A549 (cell line): ENCODE measurements around the gene SYDE1. TPM values are rescaled to one million over a fixed set of nuclear protein-coding genes. Genes with fewer than 3 reads are reported as not detected.

Experiments
- ATAC-seq, 2 experiments: fragments of 200-7000 bp in 1 of 2; fragments of >200 bp in 1 of 2; cut with Nextera tagmentation in 1 of 2; cut with Tn5 transposase in 1 of 2; 3 replicates each; pipeline versions ENCODE4 v1.8.0 to v1.9.1; 2018 to 2020; ENCODE audit warnings: mild to moderate bottlenecking in 1 of 2, moderate library complexity in 1 of 2
- CTCF ChIA-PET: fragments of 300-600 bp; sonication (Branson Sonifier 250); formaldehyde crosslinking; extraction: SDS; loops from one replicate; lab custom pipeline; 2021; ENCODE audit warnings: antibody characterized with exemption, inconsistent platforms; lab: Yijun Ruan, JAX
- POLR2A ChIA-PET: fragments of 350-600 bp; formaldehyde crosslinking; extraction: SDS; loops from one replicate; lab custom pipeline; 2021; ENCODE audit warnings: antibody characterized with exemption, inconsistent platforms; lab: Yijun Ruan, JAX
- DNase-seq, 2 experiments: peaks; one replicate each; pipeline versions ENCODE4 v3.0.0 to v3.0.0-alpha.2; 2011 to 2016; ENCODE audit warnings: low read depth in 1 of 2, low spot score in 1 of 2
- FAIRE-seq: peaks from 2 replicates; lab custom pipeline; 2011; peaks lifted over from hg19 to GRCh38; lab: Jason Lieb, UNC
- H3K27ac ChIP-seq, 2 experiments: fragments of >200 bp; sonication (Bioruptor Twin); formaldehyde crosslinking; 3 replicates each; pipeline ENCODE4 v1.5.1; 2016 to 2017
- H3K4me1 ChIP-seq: fragments of >200 bp; sonication (Bioruptor Twin); formaldehyde crosslinking; 3 replicates; pipeline ENCODE4 v1.6.1; 2016
- H3K4me2 ChIP-seq: fragments of >200 bp; sonication (Bioruptor Twin); formaldehyde crosslinking; 3 replicates; pipeline ENCODE4 v1.6.1; 2016
- H3K4me3 ChIP-seq: fragments of >200 bp; sonication (Bioruptor Twin); formaldehyde crosslinking; 3 replicates; pipeline ENCODE4 v1.5.1; 2016
- H3K9me3 ChIP-seq: fragments of >200 bp; sonication (Bioruptor Twin); formaldehyde crosslinking; 3 replicates; pipeline ENCODE4 v1.6.1; 2016
- ATOH8 ChIP-seq: fragments of 250-450 bp; sonication (Bioruptor Pico); IDR thresholded peaks from 2 replicates; pipeline ENCODE4 v1.5.0; 2020; ENCODE audit warnings: low read depth, mild to moderate bottlenecking, moderate library complexity
- BCL3 ChIP-seq: fragments of >200 bp; sonication (Bioruptor Twin); formaldehyde crosslinking; IDR thresholded peaks from 3 replicates; pipeline ENCODE4 v1.6.1; 2016
- BHLHE40 ChIP-seq: IDR thresholded peaks from 2 replicates; pipeline ENCODE4 v1.6.1; 2012; ENCODE audit warnings: low read depth, low read length, inconsistent platforms
- CBX8 ChIP-seq: fragments of 200-600 bp; sonication (generic); IDR thresholded peaks from 2 replicates; pipeline ENCODE4 v1.6.1; 2016
- CHD4 ChIP-seq: fragments of 200-600 bp; sonication (generic); IDR thresholded peaks from 2 replicates; pipeline ENCODE4 v1.6.1; 2016; ENCODE audit warnings: antibody characterized with exemption, mild to moderate bottlenecking, borderline replicate concordance
- ELK1 ChIP-seq: fragments of 150-350 bp; IDR thresholded peaks from 2 replicates; pipeline ENCODE4 v1.6.1; 2014; ENCODE audit warnings: low read depth, mild to moderate bottlenecking, low read length
- EP300 ChIP-seq, 2 experiments: fragments of >200 bp; sonication (Bioruptor Twin); formaldehyde crosslinking; IDR thresholded peaks; 2 replicates in 1 of 2; 3 replicates in 1 of 2; pipeline ENCODE4 v1.6.1; 2016 to 2017
- FOSL2 ChIP-seq, 2 experiments: fragments of 450-650 bp in 1 of 2; fragments of >200 bp in 1 of 2; sonication (Bioruptor Twin) in 1 of 2; formaldehyde crosslinking; IDR thresholded peaks; 2 replicates each; pipeline versions ENCODE4 v1.5.0 to v1.6.1; 2016 to 2020; ENCODE audit warnings: mild to moderate bottlenecking in 1 of 2, moderate library complexity in 1 of 2
- FOXS1 ChIP-seq: fragments of 250-450 bp; sonication (Bioruptor Pico); IDR thresholded peaks from 2 replicates; pipeline ENCODE4 v1.5.0; 2020; ENCODE audit warnings: mild to moderate bottlenecking, moderate library complexity
- HOXA7 ChIP-seq: fragments of 250-450 bp; sonication (Bioruptor Pico); IDR thresholded peaks from 2 replicates; pipeline ENCODE4 v1.5.0; 2020; ENCODE audit warnings: mild to moderate bottlenecking, moderate library complexity
- JUN ChIP-seq, 2 experiments: fragments of >200 bp; sonication (Bioruptor Twin); formaldehyde crosslinking; IDR thresholded peaks; 2 replicates in 1 of 2; 3 replicates in 1 of 2; pipeline ENCODE4 v1.6.1; 2016 to 2017
- KDM1A ChIP-seq: fragments of 200-600 bp; sonication (generic); IDR thresholded peaks from 2 replicates; pipeline ENCODE4 v1.6.1; 2016; ENCODE audit warnings: low read depth, mild to moderate bottlenecking
- MAX ChIP-seq: IDR thresholded peaks from 2 replicates; pipeline ENCODE4 v1.6.1; 2012
- MAZ ChIP-seq: fragments of 150-350 bp; IDR thresholded peaks from 2 replicates; pipeline ENCODE4 v1.6.1; 2014; ENCODE audit warnings: antibody characterized with exemption, low read depth, low read length, borderline replicate concordance
- MYC ChIP-seq: IDR thresholded peaks from 2 replicates; pipeline ENCODE4 v1.6.1; 2012; ENCODE audit warnings: mild to moderate bottlenecking, inconsistent platforms, low read length, improper control_type of control experiment, borderline replicate concordance
- NFE2L2 ChIP-seq: fragments of 150-350 bp; conservative IDR thresholded peaks from 2 replicates; pipeline ENCODE4 v1.6.1; 2014; ENCODE audit warnings: low read length
- NPAS2 ChIP-seq: fragments of 250-450 bp; sonication (Bioruptor Pico); IDR thresholded peaks from 2 replicates; pipeline ENCODE4 v1.8.0; 2022; ENCODE audit warnings: mild to moderate bottlenecking, moderate library complexity, borderline replicate concordance
- NR3C1 ChIP-seq: fragments of >200 bp; sonication (Bioruptor Twin); formaldehyde crosslinking; IDR thresholded peaks from 3 replicates; pipeline ENCODE4 v1.6.1; 2017
- PBX3 ChIP-seq: IDR thresholded peaks from 2 replicates; pipeline ENCODE4 v1.6.1; 2012
- PHF8 ChIP-seq: fragments of 200-600 bp; sonication (generic); IDR thresholded peaks from 2 replicates; pipeline ENCODE4 v1.6.1; 2016; ENCODE audit warnings: low read depth, mild to moderate bottlenecking, antibody characterized with exemption, moderate library complexity, borderline replicate concordance
- POLR2A ChIP-seq: IDR thresholded peaks from 2 replicates; pipeline ENCODE4 v1.6.1; 2012; ENCODE audit warnings: mild to moderate bottlenecking, low read length
- RARB ChIP-seq: fragments of 250-450 bp; sonication (Bioruptor Pico); IDR thresholded peaks from 2 replicates; pipeline ENCODE4 v1.8.0; 2021; ENCODE audit warnings: mild to moderate bottlenecking, moderate library complexity
- RNF2 ChIP-seq: fragments of 200-600 bp; sonication (generic); IDR thresholded peaks from 2 replicates; pipeline ENCODE4 v1.6.1; 2016; ENCODE audit warnings: low read depth, mild to moderate bottlenecking, antibody characterized with exemption, moderate library complexity, borderline replicate concordance
- SREBF2 ChIP-seq: fragments of 450-650 bp; IDR thresholded peaks from 2 replicates; pipeline ENCODE4 v1.6.1; 2014; ENCODE audit warnings: mild to moderate bottlenecking, moderate library complexity
- TP53 ChIP-seq: fragments of 250-450 bp; sonication (Bioruptor Pico); IDR thresholded peaks from 2 replicates; pipeline ENCODE4 v1.5.0; 2021; ENCODE audit warnings: mild to moderate bottlenecking, moderate library complexity
- USF2 ChIP-seq: fragments of 450-650 bp; IDR thresholded peaks from 2 replicates; pipeline ENCODE4 v1.6.1; 2014; ENCODE audit warnings: antibody characterized with exemption
- ZC3H11A ChIP-seq: fragments of 450-650 bp; IDR thresholded peaks from 2 replicates; pipeline ENCODE4 v1.6.1; 2014; ENCODE audit warnings: antibody characterized with exemption, mild to moderate bottlenecking
- WGBS: methylation state at CpG from one replicate; pipeline ENCODE4 v1.1.6; 2017; ENCODE audit errors: missing lambda C conversion rate; 5-methylcytosine and 5-hydroxymethylcytosine counted together
- polyA plus RNA-seq, 4 experiments: library from polyadenylated mRNA; depleted of rRNA in 3 of 4; stranded (reverse); fragments of >200 nt; fragmentation: RNase III in 1 of 4; extraction: RNeasy Plus Mini Kit Qiagen cat#74134 plus additional on column Dnase treatment in 1 of 4; gene quantifications; 2 replicates in 3 of 4; 3 replicates in 1 of 4; pipeline ENCODE4 v1.2.3, GENCODE V29; 2011 to 2017

SYDE1 gene
- polyA plus RNA-seq, 2 of the 4 experiments (the other 2 are of a cell fraction) = 5.5 to 8.8 TPM

- ATAC-seq = peak in 1 of 2 experiments; percentile 7; a peak in 3 of 6 replicates
- DNase-seq = no peak
- H3K9me3 ChIP-seq = no peaks in the 10 kb centered on the region
- no peak for FAIRE-seq
- H3K4me2 ChIP-seq = peak overlapping the region; percentile 93
- peaks cover 10% of the 10 kb centered on the region; the same call in 1 of the 3 replicates for H3K4me1 ChIP-seq
- ChIA-PET POLR2A (interaction anchor here (0.9 kb wide), 1 partner anchor 10 kb away, joined by 3 read pairs; no protein-coding TSS in a partner anchor), CTCF (interaction anchor here (1.3 kb wide), 1 partner anchor 53 kb away, joined by 3 read pairs; no protein-coding TSS in a partner anchor)
- TF ChIP-seq RARB (CRISPR knock-in tag) (no peak), MYC (no peak), POLR2A (no peak), PBX3 (no peak), MAZ (no peak), HOXA7 (CRISPR knock-in tag) (no peak), KDM1A (no peak), BCL3 (no peak), ELK1 (no peak), NFE2L2 (no peak), ATOH8 (no peak), NR3C1 (no peak), PHF8 (no peak), FOSL2 (IDR thresholded peaks at IDR 0.05) (no peak), FOSL2 (CRISPR knock-in tag; IDR thresholded peaks at IDR 0.05) (no peak), SREBF2 (no peak), TP53 (CRISPR knock-in tag) (no peak), CHD4 (no peak), RNF2 (no peak), FOXS1 (CRISPR knock-in tag) (no peak), ZC3H11A (no peak)
- 91% methylated on average over 5 of the region's 33 CpGs for WGBS
- peak overlapping the region; percentile 80 for H3K4me3 ChIP-seq
- peak overlapping the region; percentile 86 to 92 for H3K27ac ChIP-seq
These were observed 17.5 kb downstream of the SYDE1 start for GRCh38 chr19:15124572-15125231.

GRCh38 chr19:15125232-15126067 is 18.2 kb downstream of the SYDE1 start:
- CTCF ChIA-PET = interaction anchor here (0.9 to 1.3 kb wide), 2 partner anchors 17 to 52 kb away, joined by 3 read pairs; no protein-coding TSS in a partner anchor
- FAIRE-seq = no peak
- WGBS = 2% methylated on average over 9 of the region's 61 CpGs
- TF ChIP-seq USF2 (peak; percentile 97), CBX8 (no peak), PHF8 (peak; percentile 76; the same call in 1 of the 2 replicates), KDM1A (no peak), MAX (peak; percentile 79), JUN (IDR thresholded peaks at IDR 0.05) (peak in 1 of 2 experiments; percentile 48; a peak in 1 of 5 replicates), BCL3 (0 out of 3 replicates have a peak, but pooled peaks have one; percentile 18), MYC (peak; percentile 60; the same call in 1 of the 2 replicates), CHD4 (no peak), POLR2A (peak; percentile 60), BHLHE40 (peak; percentile 56), SREBF2 (no peak), EP300 (IDR thresholded peaks at IDR 0.05) (no peak), NPAS2 (CRISPR knock-in tag) (0 out of 2 replicates have a peak, but pooled peaks have one; percentile 14)

More at GRCh38 chr19:15125232-15126067, 18.2 kb downstream of the SYDE1 start:
- peak; percentile 93 to 96 for DNase-seq
- ATAC-seq = peak; percentile 96 to 97
- Histone ChIP-seq H3K27ac (peak overlapping the region; percentile 86 to 92), H3K4me3 (peak overlapping the region; percentile 80), H3K9me3 (no peaks in the 10 kb centered on the region), H3K4me1 (peaks cover 10% of the 10 kb centered on the region; the same call in 1 of the 3 replicates), H3K4me2 (peak overlapping the region; percentile 93)
- POLR2A ChIA-PET = interaction anchor here (1.2 kb wide), 1 partner anchor 13 kb away, joined by 4 read pairs; no protein-coding TSS in a partner anchor
